ENCODE results near the gene PDE6G. TPM values are rescaled to one million over a fixed set of nuclear protein-coding genes. Genes with fewer than 3 reads are reported as not detected.

The PDE6G gene
- polyA plus RNA-seq, 4 donors = 13.5 to 16.8 (median 14.8) TPM

- DNase-seq (ENCODE audit: low read depth in 4 of 4, low spot score in 2 of 4) = no peak
Observed at GRCh38 chr17:81665205-81666091, 9.1 kb upstream of the PDE6G start.

GRCh38 chr17:81664051-81664470, 7.7 kb upstream of the PDE6G start:
- DNase-seq (ENCODE audit: low read depth in 4 of 4, low spot score in 2 of 4) = no peak

- DNase-seq (ENCODE audit: low read depth in 4 of 4, low spot score in 2 of 4) = no peak
Observed at GRCh38 chr17:81662002-81662401, 5.7 kb upstream of the PDE6G start.

GRCh38 chr17:81660441-81660840, 4.1 kb upstream of the PDE6G start:
- DNase-seq (ENCODE audit: low read depth in 4 of 4, low spot score in 2 of 4) = no peak

GRCh38 chr17:81659038-81659437, 2.7 kb upstream of the PDE6G start:
- no peak for DNase-seq (ENCODE audit: low read depth in 4 of 4, low spot score in 2 of 4)

GRCh38 chr17:81656835-81657234, 493 bp upstream of the PDE6G start:
- no peak for DNase-seq (ENCODE audit: low read depth in 4 of 4, low spot score in 2 of 4)

- DNase-seq (ENCODE audit: low read depth in 4 of 4, low spot score in 2 of 4) = no peak
Observed at GRCh38 chr17:81655378-81656117, 794 bp downstream of the PDE6G start.

- DNase-seq (ENCODE audit: low read depth in 4 of 4, low spot score in 2 of 4) = no peak
Observed at GRCh38 chr17:81652906-81653771, 3.2 kb downstream of the PDE6G start.

- DNase-seq (ENCODE audit: low read depth in 4 of 4, low spot score in 2 of 4) = no peak
Observed at GRCh38 chr17:81651692-81652091, 4.7 kb downstream of the PDE6G start.

GRCh38 chr17:81650951-81651350, 5.4 kb downstream of the PDE6G start:
- DNase-seq (ENCODE audit: low read depth in 4 of 4, low spot score in 2 of 4) = no peak

- DNase-seq (ENCODE audit: low read depth in 4 of 4, low spot score in 2 of 4) = no peak
Observed at GRCh38 chr17:81648707-81649085, 7.6 kb downstream of the PDE6G start.

- DNase-seq (ENCODE audit: low read depth in 4 of 4, low spot score in 2 of 4) = no peak
Observed at GRCh38 chr17:81648013-81648706, 8.2 kb downstream of the PDE6G start.

- DNase-seq (ENCODE audit: low read depth in 4 of 4, low spot score in 2 of 4) = no peak
Observed at GRCh38 chr17:81647640-81648012, 8.7 kb downstream of the PDE6G start.

- no peak for DNase-seq (ENCODE audit: low read depth in 4 of 4, low spot score in 2 of 4)
Observed at GRCh38 chr17:81646869-81647600, 9.3 kb downstream of the PDE6G start.

- DNase-seq (ENCODE audit: low read depth in 4 of 4, low spot score in 2 of 4) = no peak
Observed at GRCh38 chr17:81644976-81645952, 11.1 kb downstream of the PDE6G start.

GRCh38 chr17:81644496-81644895, 11.8 kb downstream of the PDE6G start:
- DNase-seq (ENCODE audit: low read depth in 4 of 4, low spot score in 2 of 4) = no peak

GRCh38 chr17:81641825-81642489, 14.4 kb downstream of the PDE6G start:
- no peak for DNase-seq (ENCODE audit: low read depth in 4 of 4, low spot score in 2 of 4)

GRCh38 chr17:81640011-81640410, 16.3 kb downstream of the PDE6G start:
- no peak for DNase-seq (ENCODE audit: low read depth in 4 of 4, low spot score in 2 of 4)

Data from left renal cortex interstitium (tissue), 4 donors.